ENCODE results near the gene KAT8.

- no peak for TF ChIP-seq USF2 (IDR thresholded peaks at IDR 0.05; ENCODE audit: low read depth, low read length)
- TF ChIP-seq CTCF (conservative IDR thresholded peaks at IDR 0.05; ENCODE audit: low read depth, low read length) = no peak
- TF ChIP-seq POLR2A (IDR thresholded peaks at IDR 0.05; ENCODE audit: low read depth, low read length) = no peak
- TF ChIP-seq NFE2L2 (IDR thresholded peaks at IDR 0.05; ENCODE audit: low read depth, low read length) = no peak
Observed at GRCh38 chr16:31113121-31114120, 4.0 kb upstream of the KAT8 start.
